ENCODE data around the gene CD84.
"Not testable (repeated sequence)": the region's sequence is repeated elsewhere in the genome, so short reads cannot be mapped to it uniquely, and the experiment has no call there.

Gene CD84

DNA sequence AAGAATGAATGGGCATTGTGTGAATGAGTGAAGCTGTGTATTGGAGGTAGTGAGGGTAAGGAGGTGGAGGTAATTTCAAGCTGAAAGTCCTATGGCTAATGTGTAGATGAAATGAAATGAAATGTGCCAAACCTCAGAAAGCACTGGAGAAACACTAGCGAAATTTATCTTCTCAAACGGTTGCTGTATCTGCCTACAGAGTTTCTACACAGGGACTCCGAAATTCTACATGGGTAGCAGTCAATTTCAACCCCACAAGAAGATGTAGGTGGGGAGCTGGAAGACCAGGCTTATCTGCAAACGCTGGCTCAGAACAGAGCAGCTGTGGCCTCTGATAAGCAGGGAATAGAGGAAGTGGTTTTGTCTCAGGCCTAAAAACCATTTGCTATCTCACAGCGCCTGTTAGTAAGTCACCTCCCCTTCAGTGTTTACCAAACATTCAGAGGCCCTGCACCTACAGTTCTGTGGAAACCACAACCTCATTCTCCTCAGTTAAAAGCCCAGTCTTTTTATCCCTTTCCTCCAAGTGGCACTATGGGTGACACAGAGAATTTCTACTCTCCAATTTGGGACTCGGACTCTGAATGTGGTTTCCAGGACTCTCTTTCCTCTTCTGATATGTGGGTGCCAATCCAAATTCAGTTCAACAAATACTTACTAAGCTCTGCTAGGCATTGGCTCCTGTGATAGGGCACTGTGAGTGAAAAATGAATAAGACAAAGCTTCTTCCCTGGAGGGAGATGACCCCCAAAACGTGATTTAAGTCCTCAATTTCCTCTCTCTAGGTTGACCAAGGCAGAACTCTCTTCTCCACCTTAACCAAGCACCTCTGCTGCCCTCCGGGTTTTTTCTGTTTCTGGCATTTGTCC lies 39.1 kb downstream of the CD84 start:
- no peak for DNase-seq (ENCODE audit: low spot score)

DNA sequence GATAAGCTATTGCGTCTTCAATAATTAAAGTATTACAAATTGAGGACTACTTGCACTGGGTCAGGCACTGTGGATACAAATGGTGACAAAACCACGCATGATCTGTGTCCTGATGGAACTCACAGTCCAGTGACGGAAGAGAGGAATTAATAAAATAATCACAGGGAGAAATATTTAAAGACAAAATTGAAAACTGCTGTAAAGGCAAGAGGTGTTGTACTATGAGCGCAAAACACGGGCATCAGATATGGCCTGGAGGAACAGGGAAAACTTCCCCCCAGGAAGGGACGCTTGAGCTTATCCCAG lies 39.7 kb downstream of the CD84 start:
- DNase-seq (ENCODE audit: low spot score), result no peak

DNA sequence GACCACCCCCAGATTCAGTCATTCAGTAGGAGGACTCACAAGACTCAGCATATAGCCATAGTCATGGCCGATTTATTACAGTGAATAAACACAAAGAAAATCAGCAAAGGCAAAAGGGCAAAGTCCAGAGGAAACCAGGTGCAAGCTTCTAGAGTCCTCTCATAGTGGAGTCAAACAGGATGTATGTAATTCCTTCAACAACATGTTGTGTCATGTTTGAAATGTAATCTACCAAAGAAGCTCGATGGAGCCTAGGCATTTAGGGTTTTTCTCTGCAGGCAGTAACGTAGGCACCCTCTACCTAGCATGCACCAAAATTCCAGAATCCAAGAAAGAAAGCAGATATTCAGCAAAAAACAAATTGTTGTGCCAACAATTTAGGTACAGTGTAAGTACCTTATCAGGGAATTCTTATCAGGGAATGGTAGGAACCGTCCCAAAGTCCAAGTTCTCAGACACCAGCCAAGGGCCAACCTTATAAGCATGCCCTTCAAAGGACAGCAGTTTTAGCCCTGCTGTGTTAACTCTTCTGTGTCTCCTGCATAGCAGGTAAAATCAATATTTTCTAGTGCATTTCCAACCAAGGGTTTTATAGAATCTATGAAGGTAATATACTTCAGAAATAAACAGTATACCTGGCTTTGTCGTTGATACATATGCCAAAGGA lies 40.2 kb downstream of the CD84 start:
- no peak for DNase-seq (ENCODE audit: low spot score)

DNA sequence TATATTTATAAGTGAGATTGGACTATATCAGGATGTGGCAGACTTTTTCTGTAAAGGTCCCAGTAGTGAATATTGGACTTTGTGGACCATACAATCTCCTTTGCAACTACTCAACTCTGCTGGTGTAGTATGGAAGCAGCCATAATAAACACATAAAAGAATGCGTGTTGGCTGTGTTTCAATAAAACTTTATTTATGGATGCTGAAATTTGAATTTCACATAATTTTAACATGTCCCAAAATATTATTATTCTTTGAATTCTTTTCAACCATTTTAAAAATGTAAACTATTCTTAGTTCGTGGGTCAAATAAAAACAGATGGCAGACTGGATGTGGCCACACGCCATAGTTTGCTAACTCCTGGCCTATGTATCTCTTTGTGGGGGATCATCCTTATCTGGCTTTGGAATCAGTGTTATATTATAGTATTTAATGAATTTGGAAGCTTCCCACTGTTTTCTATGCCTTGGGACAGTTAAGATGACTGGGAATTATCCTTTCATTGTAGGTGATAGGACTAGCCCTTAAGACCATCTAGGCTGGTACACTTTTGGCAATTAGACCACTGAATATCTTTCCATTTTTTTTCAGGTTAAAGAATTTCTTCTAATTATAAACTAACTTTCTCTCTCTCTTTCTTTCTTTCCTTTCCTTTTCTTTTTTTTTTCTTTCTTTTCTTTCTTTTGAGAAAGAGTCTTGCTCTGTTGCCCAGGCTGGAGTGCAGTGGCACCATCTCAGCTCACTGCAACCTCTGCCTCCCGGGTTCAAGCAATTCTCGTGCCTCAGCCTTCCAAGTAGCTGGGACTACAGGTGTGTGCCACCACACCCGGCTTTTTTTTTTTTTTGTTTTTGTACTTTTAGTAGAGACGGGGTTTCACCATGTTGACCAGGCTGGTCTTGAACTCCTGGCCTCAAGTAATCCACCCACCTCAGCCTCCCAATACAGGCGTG lies 41.3 kb downstream of the CD84 start:
- no peak for DNase-seq (ENCODE audit: low spot score)

DNA sequence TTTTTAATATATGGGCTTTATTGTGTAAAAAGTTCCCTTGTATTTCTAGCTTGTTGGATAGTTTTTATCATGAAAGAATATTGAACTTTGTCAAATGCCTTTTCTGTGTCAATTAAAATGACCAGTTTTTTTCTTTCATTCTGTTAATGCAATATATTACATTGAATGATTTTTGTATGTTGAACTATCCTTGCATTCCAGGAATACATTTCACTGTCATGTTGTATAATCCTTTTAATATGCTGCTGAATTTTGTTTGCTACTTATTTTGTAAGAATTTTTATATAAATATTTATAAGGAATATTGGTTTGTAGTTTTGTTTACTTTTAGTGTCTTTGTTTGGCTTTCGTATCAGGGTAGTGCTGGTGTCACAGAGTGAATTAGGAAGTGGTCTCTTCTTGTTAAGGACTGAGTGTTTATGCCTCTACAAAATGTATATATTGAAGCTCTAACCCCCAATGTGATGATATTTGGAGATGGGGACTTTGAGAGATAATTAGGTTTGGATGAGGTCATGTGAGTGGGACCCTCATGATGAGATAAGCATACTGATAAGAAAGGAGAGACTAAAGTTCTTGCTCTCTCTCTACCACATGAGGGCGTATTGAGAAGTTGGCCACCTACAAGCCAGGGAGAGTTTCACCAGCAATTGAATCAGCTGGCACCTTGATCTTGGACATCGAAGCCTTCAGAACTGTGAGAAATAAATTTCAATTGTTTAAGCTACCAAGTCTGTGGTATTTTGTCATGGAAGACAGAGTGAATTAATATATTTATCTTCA lies 44.3 kb downstream of the CD84 start:
- no peak for DNase-seq (ENCODE audit: low spot score)

DNA sequence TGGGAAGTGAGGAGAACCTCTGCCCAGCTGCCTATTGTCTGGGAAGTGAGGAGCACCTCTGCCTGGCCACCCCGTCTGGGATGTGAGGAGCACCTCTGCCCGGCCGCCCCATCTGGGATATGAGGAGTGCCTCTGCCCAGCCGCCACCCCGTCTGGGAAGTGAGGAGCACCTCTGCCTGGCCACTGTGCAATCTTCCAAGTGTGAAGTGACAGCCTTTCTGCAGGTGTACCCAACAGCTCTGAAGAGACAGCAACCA lies 46.8 kb downstream of the CD84 start:
- DNase-seq (ENCODE audit: low spot score), result not testable (repeated sequence)

DNA sequence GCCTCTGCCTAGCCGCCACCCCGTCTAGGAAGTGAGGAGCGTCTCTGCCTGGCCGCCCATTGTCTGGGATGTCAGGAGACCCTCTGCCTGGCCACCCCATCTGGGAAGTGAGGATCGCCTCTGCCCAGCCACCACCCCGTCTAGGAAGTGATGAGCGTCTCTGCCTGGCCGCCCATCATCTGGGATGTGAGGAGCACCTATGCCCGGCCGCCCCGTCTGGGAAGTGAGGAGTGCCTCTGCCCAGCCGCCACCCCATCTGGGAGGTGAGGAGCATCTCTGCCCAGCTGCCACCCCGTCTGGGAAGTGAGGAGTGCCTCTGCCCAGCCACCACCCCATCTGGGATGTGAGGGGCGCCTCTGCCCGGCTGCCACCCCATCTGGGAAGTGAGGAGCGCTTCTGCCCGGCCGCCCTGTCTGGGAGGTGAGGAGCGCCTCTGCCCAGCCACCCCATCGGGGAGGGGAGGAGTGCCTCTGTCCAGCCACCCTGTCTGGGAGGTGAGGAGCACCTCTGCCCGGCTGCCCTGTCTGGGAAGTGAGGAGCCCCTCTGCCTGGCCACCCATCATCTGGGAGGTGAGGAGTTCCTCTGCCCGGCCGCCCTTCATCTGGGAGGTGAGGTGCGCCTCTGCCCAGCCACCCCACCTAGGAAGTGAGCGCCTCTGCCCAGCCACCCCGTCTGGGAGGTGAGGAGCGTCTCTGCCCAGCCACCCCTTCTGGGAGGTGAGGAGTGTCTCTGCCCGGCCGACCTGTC lies 47.3 kb downstream of the CD84 start:
- not testable (repeated sequence) for DNase-seq (ENCODE audit: low spot score)

DNA sequence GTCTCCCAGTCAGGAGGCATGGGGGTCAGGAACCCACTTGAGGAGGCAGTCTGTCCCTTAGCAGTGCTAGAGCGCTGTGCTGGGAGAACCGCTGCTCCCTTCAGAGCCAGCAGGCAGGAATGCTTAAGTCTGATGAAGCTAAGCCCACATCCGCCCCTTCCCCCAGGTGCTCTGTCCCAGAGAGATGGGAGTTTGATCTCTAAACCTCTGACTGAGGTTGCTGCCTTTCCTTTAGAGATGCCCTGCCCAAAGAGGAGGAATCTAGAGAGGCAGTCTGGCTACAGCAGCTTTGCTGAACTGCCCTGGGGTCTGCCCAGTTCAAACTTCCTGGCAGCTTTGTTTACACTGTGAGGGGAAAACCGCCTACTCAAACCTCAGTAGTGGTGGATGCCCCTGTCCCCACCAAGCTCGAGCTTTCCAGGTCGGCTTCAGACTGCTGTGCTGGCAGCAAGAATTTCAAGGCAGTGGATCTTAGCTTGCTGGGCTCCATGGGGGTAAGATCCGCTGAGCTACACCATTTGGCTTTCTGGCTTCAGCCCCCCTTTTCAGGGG lies 49.8 kb downstream of the CD84 start:
- not testable (repeated sequence) for DNase-seq (ENCODE audit: low spot score)

DNA sequence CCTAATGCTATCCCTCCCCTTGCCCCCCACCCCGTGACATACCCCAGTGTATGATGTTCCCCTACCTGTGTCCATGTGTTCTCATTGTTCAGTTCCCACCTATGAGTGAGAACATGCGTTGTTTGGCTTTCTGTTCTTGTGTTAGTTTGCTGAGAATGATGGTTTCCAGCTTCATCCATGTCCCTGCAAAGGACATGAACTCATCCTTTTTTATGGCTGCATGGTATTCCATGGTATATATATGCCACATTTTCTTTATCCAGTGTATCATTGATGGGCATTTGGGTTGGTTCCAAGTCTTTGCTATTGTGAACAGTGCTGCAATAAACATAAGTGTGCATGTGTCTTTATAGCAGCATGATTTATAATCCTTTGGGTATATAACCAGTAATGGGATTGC lies 55.5 kb downstream of the CD84 start:
- DNase-seq (ENCODE audit: low spot score), result not testable (repeated sequence)

DNA sequence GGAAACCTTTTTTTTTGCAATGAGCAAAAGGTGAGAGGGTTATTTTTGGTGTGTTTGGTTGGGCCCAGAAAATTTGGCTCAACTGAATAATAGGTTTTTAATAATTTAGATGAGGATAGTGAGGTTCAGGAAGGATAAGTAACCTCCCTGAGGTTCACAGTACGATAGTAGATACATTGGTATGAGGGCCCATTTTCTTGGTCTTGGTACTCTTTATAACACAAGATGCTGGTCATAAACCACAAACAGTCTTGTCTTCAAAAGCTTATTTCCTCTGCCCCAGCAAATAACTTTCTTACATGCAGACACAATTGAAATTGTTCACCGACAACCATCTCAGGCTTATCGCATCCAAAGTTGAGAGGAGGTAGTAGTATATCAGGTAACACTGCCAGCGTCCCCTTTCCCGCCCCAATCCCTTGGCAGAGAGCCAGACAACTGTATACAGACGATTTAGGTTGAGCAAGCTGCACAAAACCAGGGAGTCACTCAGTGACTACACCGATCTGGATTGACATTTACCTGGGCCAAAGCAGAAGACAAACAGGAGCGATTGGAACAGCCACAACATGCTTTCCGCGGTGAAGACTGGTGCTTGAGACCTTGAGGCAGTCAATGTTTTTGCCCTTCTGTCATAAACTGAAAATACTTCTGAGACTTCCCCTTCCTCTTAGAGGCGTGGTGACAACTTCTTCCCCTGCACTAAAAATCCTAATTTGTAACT lies 56.5 kb downstream of the CD84 start, which contains the start of gene SLAMF6:
Gene SLAMF6, minus strand, starts transcription at position 634 of the 724 bp plus-strand sequence. Its CDS starts 63 bp downstream, at position 571.
- DNase-seq (ENCODE audit: low spot score), result no peak

DNA sequence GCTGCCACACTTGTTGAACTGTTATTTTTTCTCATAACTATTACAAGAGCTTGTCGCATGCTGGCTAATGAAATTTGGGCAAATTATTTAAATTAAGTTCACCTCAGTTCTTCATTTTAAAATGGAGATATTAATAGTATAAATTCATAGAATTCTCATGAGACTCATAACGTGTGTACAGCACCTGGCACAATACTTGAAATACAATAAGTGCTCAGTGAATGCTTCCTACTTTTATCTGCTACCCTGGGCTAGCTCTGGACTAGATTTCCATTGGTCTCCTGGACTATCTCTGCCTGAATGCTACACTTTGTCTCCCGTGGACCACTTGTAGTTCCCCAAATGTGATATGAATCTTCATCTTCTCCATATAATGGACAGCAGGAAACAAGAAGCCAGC lies 57.2 kb downstream of the CD84 start:
- no peak for DNase-seq (ENCODE audit: low spot score)

DNA sequence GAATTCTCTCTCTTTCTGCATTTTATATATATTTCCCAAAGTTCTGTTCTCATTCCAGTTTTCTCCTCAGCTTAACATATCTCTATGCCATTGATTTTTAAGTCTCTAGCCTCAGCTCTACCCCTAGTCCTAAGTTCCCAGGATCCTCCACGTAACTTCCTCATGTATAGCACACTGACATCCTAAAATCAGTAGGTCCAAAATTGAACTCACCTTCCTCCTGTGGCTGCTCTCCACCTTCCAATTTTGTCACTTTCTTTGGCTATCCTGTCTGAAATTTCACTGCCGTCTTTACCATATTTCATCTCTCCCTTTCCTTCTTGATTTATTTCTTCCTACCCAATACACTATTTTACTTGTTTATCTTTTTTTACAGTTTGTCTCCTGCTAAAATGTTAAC lies 57.7 kb downstream of the CD84 start:
- no peak for DNase-seq (ENCODE audit: low spot score)

DNA sequence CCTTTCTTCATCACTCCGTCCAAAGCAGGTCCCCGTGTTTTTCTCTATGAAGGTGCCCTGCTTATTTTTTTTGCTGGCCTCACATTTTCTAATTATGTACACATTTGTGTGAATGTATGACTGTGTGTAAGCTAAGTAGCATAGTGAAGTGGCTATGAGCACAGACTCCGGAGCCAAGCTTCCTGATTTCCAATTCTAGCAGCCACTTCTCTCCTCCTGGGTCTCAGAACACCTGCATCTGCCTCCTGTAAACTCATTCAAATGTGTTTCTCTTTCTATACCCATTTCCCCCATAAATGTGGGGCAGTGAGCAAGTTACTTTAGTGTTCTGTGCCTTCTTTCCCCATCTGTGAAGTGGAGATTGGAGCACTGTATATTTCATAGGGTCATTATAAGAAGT lies 58.3 kb downstream of the CD84 start:
- DNase-seq (ENCODE audit: low spot score), result no peak

DNA sequence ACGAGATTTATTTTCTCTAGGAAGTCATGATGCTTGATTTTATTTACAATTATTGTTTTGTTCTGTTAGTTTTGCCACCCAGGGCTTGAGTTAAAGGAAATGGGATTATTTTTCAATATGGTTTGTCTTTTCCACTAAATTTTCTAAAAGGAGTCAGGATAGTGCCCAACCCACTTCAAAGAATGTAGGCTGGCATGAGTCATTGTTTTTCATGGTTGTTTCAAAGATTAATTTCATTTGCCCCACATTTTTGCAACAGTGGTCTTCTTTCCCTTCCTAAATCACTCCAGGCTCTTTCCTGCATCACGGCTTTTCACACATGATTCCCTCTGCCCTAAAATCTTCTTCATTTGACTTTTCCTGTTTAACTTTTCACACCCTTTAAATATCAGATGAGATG lies 58.7 kb downstream of the CD84 start:
- no peak for DNase-seq (ENCODE audit: low spot score)

DNA sequence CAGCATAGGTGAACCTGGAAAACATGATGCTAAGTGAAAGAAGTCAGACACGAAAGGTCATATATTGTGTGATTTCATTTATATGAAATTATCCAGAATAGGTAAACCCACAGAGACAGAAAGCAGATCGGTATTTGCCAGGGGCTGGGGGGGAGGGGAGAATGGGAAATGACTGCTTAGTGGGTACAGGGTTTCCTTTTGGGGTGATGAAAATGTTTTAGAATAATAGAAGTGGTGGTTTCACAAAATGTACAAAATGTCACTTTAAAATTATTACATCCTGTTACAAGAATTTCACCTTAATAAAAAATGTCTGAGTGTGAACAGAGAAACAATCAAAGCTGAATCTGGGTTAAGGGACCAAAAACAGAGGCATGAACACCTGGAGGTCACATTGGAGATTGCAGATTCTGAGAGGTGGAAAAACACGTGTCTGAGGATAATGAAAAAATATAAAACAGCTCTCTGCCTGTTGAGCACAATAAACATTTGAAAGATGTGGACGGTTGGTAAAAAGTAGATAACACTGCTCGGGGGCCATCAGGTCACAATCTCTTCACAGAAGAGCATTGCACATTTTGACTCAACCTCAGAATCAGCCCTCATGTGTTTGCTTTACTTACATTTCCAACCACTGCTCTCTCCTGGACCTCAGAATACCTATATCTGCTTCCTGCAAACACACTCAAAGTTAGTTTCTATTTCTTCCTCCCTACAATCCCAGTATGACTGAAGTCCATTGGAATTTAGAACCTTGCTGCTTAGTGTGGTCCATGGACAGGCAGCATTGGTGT lies 59.5 kb downstream of the CD84 start:
- no peak for DNase-seq (ENCODE audit: low spot score)

DNA sequence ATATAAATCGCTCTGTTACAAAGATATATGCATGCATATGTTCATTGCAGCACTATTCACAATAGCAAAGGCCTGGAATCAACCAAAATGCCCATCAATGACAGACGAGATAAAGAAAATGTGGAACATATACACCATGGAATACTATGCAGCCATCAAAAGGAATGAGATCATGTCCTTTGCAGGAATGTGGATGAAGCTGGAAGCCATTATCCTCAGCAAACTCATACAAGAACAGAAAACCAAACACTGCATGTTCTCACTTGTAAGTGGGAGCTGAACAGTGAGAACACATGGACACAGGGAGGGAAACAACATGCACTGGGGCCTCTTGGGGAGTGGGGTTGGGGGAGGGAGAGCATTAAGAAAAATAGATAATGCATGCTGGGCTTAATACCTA lies 61.8 kb downstream of the CD84 start:
- not testable (repeated sequence) for DNase-seq (ENCODE audit: low spot score)

DNA sequence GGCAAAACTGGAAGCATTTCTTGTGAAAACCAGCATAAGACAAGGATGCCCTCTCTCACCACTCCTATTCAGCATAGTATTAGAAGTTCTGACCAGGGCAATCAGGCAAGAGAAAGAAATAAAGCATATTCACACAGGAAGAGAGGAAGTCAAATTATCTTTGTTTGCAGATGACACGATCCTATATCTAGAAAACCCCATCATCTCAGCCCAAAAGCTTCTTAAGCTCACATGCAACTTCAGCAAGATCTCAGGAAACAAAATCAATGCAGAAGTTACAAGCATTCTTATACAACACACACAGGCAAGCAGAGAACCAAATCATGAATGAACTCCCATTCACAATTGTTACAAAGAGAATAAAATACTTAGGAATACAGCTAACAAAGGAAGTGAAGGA lies 63.4 kb downstream of the CD84 start:
- DNase-seq (ENCODE audit: low spot score), result not testable (repeated sequence)

DNA sequence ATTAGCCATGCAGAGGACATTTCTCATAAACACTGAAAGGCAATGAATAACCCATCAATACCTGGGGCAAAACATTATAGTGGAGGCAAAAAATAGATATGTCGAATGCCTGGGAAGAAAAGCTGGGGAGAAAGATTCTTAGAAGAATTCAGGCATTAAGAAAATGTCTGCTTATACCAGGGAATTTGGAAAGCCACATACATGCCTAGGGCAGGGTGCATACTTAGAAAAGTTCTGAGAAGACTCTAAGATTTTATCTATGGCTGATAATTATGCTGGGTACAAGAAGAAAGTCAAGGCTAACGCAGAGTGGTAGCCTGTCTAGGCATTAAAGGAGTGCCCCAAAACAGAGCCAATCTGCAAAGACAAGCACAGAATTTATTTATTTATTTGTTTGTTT lies 74.6 kb downstream of the CD84 start:
- no peak for DNase-seq (ENCODE audit: low spot score)

DNA sequence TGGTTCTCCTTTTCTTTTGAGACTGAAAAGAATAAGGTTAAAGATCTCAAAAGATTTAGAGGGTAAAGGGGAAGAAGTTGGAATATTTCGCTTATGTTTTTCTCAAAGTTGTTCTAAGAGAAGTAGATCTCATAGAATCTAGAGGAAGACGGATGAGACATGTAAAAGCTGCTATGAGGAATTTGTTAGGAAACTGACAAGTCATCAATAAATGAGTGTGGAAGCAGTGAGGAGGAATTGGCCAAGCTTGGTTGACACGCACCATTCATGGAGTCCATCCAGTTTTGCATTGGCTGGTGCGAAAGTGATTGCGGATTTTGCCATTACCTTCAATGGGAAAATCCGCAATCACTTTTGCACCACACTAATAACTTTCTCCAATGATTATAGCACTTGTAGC lies 76.2 kb downstream of the CD84 start:
- no peak for DNase-seq (ENCODE audit: low spot score)
